Nucleus accumbens (tissue), 56 donors: ENCODE data around the gene CNTNAP2.
"Not testable (repeated sequence)": the region's sequence is repeated elsewhere in the genome, so short reads cannot be mapped to it uniquely, and the experiment has no call there.

Experiments used
- DNase-seq, 56 donors: peaks; one replicate each; lab custom pipeline; 2025; lab: John Stamatoyannopoulos, UW

CNTNAP2 gene

GRCh38 chr7:148412691-148413090 is 2296.1 kb downstream of the CNTNAP2 start:
- no peak for DNase-seq

GRCh38 chr7:148419856-148420832 is 2303.5 kb downstream of the CNTNAP2 start:
- DNase-seq, result no peak

- DNase-seq, result no peak
Measured at GRCh38 chr7:148422030-148422429, 2305.4 kb downstream of the CNTNAP2 start.

GRCh38 chr7:148426393-148426792 is 2309.8 kb downstream of the CNTNAP2 start:
- DNase-seq, result not testable (repeated sequence)

- not testable (repeated sequence) for DNase-seq
Measured at GRCh38 chr7:148430690-148431089, 2314.1 kb downstream of the CNTNAP2 start.

- DNase-seq, result no peak
Measured at GRCh38 chr7:148433521-148434180, 2317.1 kb downstream of the CNTNAP2 start.

GRCh38 chr7:148434181-148434757 is 2317.7 kb downstream of the CNTNAP2 start:
- no peak for DNase-seq

- DNase-seq, result no peak
Measured at GRCh38 chr7:148434887-148435286, 2318.3 kb downstream of the CNTNAP2 start.

- no peak for DNase-seq
Measured at GRCh38 chr7:148435715-148436114, 2319.1 kb downstream of the CNTNAP2 start.

GRCh38 chr7:148436135-148436534 is 2319.5 kb downstream of the CNTNAP2 start:
- no peak for DNase-seq

- no peak for DNase-seq
Measured at GRCh38 chr7:148436571-148436970, 2320.0 kb downstream of the CNTNAP2 start.

GRCh38 chr7:148437043-148437442 is 2320.4 kb downstream of the CNTNAP2 start:
- no peak for DNase-seq

- DNase-seq, result no peak
Measured at GRCh38 chr7:148442141-148442655, 2325.6 kb downstream of the CNTNAP2 start.

GRCh38 chr7:148442933-148443332 is 2326.3 kb downstream of the CNTNAP2 start:
- no peak for DNase-seq

GRCh38 chr7:148445260-148446044 is 2328.9 kb downstream of the CNTNAP2 start:
- no peak for DNase-seq

GRCh38 chr7:148447221-148447849 is 2330.7 kb downstream of the CNTNAP2 start:
- no peak for DNase-seq

GRCh38 chr7:148451526-148451925 is 2334.9 kb downstream of the CNTNAP2 start:
- not testable (repeated sequence) for DNase-seq

GRCh38 chr7:148456351-148456750 is 2339.8 kb downstream of the CNTNAP2 start:
- no peak for DNase-seq

- DNase-seq, result no peak
Measured at GRCh38 chr7:148457310-148457921, 2340.8 kb downstream of the CNTNAP2 start.
